Suprapubic skin (tissue), 3 donors: Measurements from ENCODE around the gene DMPK.

Experiments
- CTCF ChIP-seq, 2 donors: fragments of 200-600 bp in 1 of 2; fragments of 450-650 bp in 1 of 2; sonication (generic) in 1 of 2; IDR thresholded peaks; one replicate each; pipeline ENCODE4 v1.5.1; 2016 to 2019; ENCODE audit warnings: antibody characterized with exemption in 2 of 2, mild to moderate bottlenecking in 1 of 2, moderate library complexity in 1 of 2
- POLR2A ChIP-seq, 2 donors: fragments of 450-650 bp; IDR thresholded peaks; one replicate each; pipeline ENCODE4 v1.6.1; 2017; ENCODE audit warnings: antibody characterized with exemption in 2 of 2, mild to moderate bottlenecking in 2 of 2, moderate library complexity in 2 of 2

- TF ChIP-seq POLR2A (IDR thresholded peaks at IDR 0.05) (no peak), CTCF (IDR thresholded peaks at IDR 0.05) (no peak)
These were observed 29.7 kb downstream of the DMPK start for GRCh38 chr19:45752639-45753038.
